SIG-M5 (cell line): ENCODE results near the gene ERC2.

Experiments
- DNase-seq: peaks from one replicate; lab custom pipeline; 2025; lab: John Stamatoyannopoulos, UW

Gene ERC2

DNA sequence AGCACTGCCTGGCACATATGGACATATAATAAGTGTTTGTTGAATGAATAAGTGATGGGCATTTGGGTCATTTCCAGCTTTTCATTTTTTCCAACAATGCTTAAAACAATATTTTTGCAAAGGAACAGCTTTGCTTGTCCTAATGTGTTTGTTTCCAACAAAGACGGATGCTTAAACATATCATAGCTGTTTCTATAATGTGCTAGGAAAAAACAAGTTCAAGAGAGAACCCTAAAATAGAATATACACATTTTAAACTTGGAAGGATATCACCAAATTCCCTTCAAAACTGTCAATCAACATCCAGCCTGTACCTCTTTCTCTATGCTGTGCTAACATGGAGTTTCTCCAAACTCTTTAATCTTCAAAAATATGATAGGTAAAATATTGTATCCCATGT lies 756.6 kb downstream of the ERC2 start:
- no peak for DNase-seq

DNA sequence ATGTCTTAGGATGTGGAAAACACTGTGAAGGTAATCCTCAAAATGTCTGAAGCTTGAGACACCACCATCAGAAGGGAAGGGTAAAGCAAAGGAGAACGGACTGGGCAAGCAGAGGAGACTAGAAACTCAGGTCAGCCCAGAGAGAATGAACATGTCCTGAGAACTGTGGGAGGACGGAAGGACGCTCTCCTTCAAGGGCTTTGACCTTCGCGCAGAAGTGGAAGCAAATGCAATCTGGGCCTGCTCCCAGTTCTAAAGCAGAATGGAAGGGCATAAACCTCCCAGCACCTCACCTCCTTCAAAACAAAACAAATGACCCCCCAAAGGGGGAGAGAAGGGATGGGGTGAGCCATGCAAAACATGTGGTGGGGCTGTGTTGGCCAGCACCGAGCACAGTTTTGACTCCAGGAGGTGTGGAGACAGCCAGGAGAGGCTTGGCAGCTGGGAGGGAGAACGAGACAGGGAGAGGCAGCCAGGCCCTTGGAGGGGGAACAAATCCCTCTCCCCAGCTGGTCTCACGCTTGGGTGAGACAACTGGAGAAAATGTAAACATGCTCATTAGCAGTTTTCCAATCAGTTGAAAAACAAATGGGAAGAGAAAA lies 758.8 kb downstream of the ERC2 start:
- no peak for DNase-seq

DNA sequence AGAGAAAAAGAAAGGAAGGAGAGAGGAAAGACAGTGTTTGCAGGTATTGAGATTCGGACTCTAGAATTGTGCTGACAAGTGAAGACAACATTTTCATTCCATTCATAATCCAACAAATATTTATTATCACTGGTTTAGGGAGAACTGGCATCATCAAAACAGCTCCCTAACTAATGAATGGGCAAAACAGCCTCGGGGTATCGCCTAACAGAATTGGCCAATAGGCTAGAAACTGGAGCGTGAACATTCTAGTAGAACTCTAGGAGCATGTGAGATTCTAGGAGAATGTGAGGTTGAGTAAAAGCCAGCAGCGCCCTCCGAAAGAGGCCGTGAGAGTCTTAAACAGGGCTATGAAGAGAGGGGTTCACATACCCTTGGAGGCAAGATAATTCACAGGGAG lies 759.3 kb downstream of the ERC2 start:
- DNase-seq = no peak

GRCh38 chr3:55708242-55708641 lies 760.0 kb downstream of the ERC2 start:
- DNase-seq = no peak

DNA sequence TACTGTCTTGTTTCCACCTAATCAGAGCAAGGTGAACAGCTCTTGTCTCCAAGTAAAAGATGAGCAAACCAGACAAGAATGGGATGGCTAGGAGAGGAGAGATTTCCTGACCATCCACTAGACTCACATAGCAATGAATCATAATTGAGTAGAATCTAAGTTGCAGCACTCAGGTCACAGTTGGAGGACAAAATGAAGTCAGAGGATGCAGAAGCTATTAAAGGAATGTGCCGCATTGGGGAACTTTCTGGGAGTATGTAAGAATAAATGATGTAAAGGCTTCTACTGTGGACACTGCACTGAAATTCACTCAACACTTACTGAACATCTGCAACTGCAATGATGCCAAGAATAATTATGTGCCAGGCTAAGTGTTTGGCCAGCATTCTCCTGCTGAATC lies 763.7 kb downstream of the ERC2 start:
- DNase-seq = no peak

GRCh38 chr3:55702822-55703221 lies 765.4 kb downstream of the ERC2 start:
- DNase-seq = no peak

DNA sequence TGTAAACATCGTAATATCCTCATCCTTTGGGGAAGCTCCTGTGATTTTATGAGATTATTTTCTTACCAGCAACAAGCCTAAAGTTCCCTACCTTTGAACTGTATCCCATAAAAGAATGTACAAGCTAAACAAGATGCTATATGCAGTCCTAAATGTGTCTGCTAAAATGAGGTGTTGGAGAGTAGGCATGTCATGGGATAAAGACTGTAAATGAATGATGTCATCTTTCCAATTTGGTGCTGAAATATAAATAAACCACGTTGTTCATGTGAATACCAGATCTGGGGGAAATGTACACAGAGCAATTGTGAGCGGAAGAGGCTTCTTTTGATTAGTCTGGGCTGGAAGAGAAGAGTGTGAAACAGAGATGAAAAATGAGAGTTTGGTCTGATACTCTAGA lies 766.3 kb downstream of the ERC2 start:
- no peak for DNase-seq

- no peak for DNase-seq
Observed at GRCh38 chr3:55698831-55699230, 769.4 kb downstream of the ERC2 start.

- DNase-seq = no peak
Observed at GRCh38 chr3:55697177-55697865, 770.9 kb downstream of the ERC2 start.

DNA sequence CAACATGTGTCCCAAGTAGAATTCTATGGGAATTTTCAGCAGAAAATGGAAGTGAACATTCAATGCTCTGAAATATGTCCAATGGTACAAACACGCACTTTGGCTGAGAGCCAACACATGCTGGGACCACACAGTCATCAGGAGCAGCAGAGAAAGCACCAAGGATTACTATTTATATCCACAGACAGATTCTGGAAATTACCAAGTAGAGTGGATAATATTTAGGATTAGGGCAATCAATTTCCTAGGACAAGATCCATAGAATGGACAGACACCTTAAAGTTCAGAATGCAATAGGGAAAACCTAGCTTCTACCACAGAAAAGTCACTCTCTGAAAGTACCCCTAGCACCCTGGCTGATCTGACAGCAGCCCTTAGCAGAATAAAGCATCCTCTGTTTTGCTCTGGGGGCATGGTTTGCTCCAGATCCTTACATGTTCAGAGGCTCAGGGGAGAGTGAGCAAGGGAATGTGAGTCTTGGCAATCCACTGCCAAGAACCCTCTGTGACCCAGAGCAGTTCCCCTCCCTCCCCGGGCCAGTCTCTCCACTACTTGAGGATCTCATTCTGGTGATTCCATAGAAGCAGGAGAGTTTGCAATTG lies 775.2 kb downstream of the ERC2 start:
- no peak for DNase-seq

- no peak for DNase-seq
Observed at GRCh38 chr3:55692295-55692956, 775.8 kb downstream of the ERC2 start.

DNA sequence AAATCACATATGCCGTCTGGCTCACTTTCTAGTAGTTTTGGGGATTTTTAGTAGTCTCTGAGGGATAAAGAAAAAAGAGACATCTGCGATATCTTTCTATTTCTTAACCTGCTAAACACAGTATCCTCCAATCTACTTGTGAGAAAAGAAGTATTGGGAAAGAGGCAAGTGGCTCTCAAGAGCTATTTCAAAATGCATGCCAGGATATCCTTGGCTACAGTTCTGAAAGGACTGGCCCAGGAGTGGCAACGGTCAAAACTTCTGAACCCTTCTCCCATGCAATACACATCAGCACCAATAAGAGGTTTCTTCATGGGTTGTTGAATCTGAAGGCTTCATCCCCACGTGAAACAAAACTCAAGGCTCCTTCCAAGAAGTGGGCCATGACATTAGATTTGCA lies 777.1 kb downstream of the ERC2 start:
- DNase-seq = no peak

DNA sequence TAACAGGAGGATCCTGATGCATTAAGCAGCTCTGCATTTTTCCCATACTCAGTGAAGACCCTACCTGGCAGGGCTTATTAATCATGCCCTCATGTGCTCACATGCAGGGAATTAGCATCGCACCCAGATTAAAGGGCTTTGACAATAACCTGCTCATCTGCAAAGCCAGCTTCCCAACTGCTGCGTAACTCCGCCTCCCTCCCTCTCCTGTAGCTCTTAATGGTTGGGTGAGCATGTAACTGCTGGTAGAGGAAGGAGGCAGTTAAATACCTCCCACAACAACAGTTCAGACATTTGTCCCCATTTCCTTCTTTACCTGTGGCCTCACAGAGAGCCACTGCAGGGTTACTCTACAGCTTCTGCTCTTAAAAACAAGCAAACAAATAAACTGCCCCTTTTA lies 777.5 kb downstream of the ERC2 start:
- no peak for DNase-seq

DNA sequence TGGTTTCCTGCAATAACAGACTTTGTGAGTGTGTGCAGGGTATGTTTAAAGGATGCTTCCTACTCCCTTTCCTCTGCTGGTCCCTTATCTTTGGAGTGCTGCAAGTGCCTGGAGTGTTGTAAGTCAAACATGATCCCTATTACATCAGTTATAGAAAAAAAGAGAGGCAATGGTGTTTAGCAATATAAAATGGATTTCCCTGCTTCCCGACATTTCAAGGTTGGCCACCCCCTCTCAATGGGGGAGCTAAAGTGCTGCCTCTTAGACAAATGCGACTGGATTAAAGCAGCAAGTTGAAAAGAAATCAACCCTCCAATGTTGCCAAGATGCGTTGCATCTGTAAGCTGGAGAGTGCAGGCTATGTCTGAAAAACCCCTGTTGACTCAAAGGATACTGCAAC lies 778.1 kb downstream of the ERC2 start:
- no peak for DNase-seq

- DNase-seq = no peak
Observed at GRCh38 chr3:55688154-55688553, 780.1 kb downstream of the ERC2 start.

GRCh38 chr3:55687526-55687925 lies 780.7 kb downstream of the ERC2 start:
- no peak for DNase-seq

- DNase-seq = no peak
Observed at GRCh38 chr3:55686426-55687254, 781.6 kb downstream of the ERC2 start.

DNA sequence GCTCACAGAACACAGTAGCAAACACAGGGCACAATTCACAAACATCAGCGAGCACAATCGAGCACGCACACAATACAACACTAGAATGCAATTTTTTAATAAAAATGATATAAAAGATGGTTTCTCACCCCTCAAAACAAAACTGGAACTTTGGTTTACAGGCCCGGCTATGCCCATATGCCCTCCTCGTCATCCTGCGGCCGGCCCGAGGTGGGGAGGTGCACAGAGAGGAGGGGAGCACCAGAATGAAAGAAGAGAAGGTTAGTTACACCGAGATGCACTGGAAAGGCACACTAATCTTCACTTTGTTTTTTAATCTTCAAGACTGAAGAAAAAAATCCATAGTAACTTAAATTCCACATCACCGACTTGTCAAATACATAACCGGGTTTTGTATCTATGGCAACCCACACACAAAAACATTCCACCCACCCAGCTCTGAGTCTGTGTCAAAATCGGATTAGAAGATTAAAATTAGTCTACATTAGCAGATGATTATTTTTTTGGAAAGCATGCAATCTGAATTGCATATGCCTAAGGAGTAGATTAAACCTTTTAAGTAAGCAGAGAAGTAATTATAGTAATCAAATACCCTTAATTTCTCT lies 784.5 kb downstream of the ERC2 start:
- no peak for DNase-seq

DNA sequence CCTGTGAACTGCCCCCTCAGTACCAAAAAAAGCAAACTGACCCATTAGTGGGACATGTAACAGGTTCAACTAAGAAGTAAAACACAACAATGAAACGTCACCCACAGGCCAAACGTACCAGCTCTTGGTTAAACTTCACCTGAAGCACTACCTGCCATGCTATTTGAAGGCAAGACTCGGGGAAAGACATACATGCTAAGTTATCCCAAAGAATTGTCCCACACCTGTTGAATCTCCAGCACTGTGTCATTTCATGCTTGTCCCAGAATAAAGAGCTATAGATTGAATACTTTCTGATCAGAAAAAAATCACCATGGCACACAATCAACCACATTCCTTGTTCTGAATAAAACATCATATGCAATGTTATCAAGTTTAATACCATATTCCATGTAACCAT lies 785.8 kb downstream of the ERC2 start:
- no peak for DNase-seq

- no peak for DNase-seq
Observed at GRCh38 chr3:55678546-55679216, 789.6 kb downstream of the ERC2 start.

DNA sequence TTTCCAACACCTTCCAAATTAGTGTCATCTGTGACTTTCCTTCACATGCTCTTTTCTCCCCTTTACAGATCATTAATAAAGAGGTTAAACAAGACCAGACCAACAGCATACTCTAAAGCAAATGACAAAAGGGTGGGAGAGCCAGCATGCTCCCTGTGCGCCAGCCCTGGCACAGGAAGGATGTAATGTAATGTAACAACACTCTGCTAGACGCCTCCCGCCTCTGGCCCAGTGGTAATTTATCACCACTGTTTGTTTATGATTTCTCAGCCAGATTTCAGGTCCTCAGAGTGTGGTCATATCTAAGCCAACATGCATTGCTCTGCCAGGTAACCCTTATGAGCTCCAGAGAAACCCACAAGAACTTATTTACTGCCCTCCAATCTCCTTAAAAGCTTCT lies 791.6 kb downstream of the ERC2 start:
- DNase-seq = no peak
